GM12873 (cell line): ENCODE results near the gene SLC9A9.

Experiments used
- CTCF ChIP-seq: IDR thresholded peaks from 2 replicates; pipeline ENCODE4 v1.5.1; 2012; ENCODE audit warnings: low read depth, mild to moderate bottlenecking, moderate library complexity, low read length, control low read depth; ENCODE audit not compliant: insufficient read depth; ENCODE audit errors: missing control alignments

The SLC9A9 gene

GRCh38 chr3:143465666-143466065 is 382.6 kb downstream of the SLC9A9 start:
- TF ChIP-seq CTCF = no peak

- no peak for TF ChIP-seq CTCF
Measured at GRCh38 chr3:143464850-143465249, 383.4 kb downstream of the SLC9A9 start.

DNA sequence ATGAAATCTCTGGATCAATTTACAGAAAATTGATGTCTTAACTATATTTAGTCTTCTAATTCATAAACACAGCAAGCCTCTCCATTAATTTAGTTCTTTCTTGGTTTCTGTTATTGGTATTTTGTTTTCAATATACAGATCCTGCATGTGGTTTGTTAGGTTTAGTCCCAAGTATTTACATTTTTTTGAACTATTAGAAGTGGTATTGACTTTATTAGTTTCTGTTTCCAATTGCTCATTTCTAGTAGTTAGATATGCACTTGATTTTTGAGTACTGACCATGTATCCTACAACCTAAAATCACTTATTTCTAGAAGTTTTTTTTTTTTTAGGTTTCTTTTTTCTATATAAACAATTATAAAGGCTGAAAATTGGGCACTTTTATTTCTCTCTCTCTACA is 392.8 kb downstream of the SLC9A9 start:
- no peak for TF ChIP-seq CTCF

DNA sequence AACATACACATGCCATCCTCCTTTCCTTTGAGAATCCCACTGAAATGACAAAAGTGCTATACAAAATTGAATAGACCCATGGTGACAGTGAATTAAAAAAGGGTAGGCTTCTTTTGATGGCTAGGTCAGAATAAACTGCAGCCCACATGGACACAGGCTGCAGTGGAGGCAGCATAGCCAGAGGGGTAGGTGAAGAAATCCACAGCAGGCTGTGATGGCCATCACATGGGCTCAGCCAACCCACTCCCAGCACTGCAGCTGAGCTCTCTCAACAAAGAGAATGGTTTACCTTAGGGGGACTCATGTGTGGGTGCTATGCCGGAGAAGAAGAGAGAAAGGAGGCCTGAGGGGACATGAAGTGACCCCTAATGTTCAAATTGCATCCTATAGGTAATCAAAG is 397.6 kb downstream of the SLC9A9 start:
- no peak for TF ChIP-seq CTCF

GRCh38 chr3:143447491-143447890 is 400.8 kb downstream of the SLC9A9 start:
- TF ChIP-seq CTCF = no peak

DNA sequence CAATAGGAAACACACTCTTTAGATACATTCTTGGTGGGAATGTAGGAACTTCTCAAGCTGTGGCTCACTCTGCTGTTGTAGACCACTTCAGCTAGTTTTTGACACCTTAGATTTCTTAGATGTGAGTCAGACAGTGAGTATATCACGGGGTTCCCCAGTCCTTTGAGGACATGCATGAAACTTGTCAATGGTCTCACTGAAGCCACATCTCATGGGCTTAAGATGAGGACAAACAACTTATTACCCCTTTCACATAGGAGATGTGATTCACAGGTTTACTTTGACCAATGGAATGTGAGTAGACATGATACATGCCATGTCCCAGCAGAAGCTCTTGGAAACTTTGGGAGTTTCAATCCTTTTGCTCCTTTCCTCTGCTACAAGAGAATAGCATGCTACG is 403.1 kb downstream of the SLC9A9 start:
- TF ChIP-seq CTCF = no peak

DNA sequence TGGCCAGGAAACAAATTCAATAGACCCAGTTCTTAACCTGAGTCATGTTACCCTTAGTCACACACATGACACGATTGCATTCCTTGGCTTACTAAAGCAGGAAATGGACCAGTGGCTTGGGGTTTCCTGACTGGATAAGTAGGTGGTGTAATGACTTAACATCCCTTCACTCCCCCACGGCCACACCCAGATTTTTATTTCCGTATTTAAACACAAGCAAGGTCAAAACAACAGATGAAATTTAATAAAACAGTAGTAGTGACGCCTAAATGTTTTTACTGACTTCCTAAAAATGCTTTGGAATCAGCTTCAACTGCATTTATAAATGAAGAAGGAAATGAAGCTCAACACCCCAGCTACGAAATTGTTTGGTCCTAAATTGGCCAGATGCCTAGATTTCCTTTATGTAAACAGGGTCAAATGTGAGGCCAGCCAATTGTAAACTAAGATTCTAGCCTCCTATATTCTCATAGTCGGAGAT is 404.4 kb downstream of the SLC9A9 start:
- TF ChIP-seq CTCF = no peak
